HCT116 (cell line): ENCODE results near the gene ABRAXAS1. TPM values are rescaled to one million over a fixed set of nuclear protein-coding genes. Genes with fewer than 3 reads are reported as not detected.
A peak's percentile ranks its signal among the peaks of the same experiment; 100 is the strongest.

Source experiments
- CEBPB ChIP-seq: IDR thresholded peaks from 2 replicates; pipeline ENCODE4 v1.6.1; 2012; ENCODE audit warnings: low read depth
- CTCF ChIP-seq, 3 experiments: fragments of 200-600 bp in 1 of 3; sonication (generic) in 1 of 3; IDR thresholded peaks in 2 of 3; conservative IDR thresholded peaks in 1 of 3; 2 replicates each; pipeline ENCODE4 v1.5.1; 2012 to 2017; ENCODE audit warnings: low read depth in 2 of 3, low read length in 2 of 3, antibody characterized with exemption in 1 of 3, borderline replicate concordance in 1 of 3, control low read depth in 1 of 3, mild to moderate bottlenecking in 1 of 3, mixed read lengths in 1 of 3, mixed run types in 1 of 3, moderate library complexity in 1 of 3; ENCODE audit not compliant: insufficient read depth in 1 of 3
- EZH2phosphoT487 ChIP-seq: fragments of 200-600 bp; IDR thresholded peaks from 2 replicates; pipeline ENCODE4 v1.6.1; 2018; ENCODE audit warnings: antibody characterized with exemption, borderline replicate concordance
- FOSL1 ChIP-seq: IDR thresholded peaks from 2 replicates; pipeline ENCODE4 v1.6.1; 2012; ENCODE audit warnings: low read depth
- JUND ChIP-seq: IDR thresholded peaks from 2 replicates; pipeline ENCODE4 v1.6.1; 2012
- MAX ChIP-seq: IDR thresholded peaks from 2 replicates; pipeline ENCODE4 v1.6.1; 2012
- POLR2AphosphoS5 ChIP-seq: IDR thresholded peaks from 2 replicates; pipeline ENCODE4 v1.6.1; 2011; ENCODE audit warnings: mild to moderate bottlenecking, low read depth, low read length, moderate library complexity
- RAD21 ChIP-seq: IDR thresholded peaks from 2 replicates; pipeline ENCODE4 v1.6.1; 2012; ENCODE audit warnings: low read depth, mild to moderate bottlenecking
- SIN3A ChIP-seq: IDR thresholded peaks from 2 replicates; pipeline ENCODE4 v1.6.1; 2012; ENCODE audit warnings: low read depth
- YY1 ChIP-seq: IDR thresholded peaks from 2 replicates; pipeline ENCODE4 v1.6.1; 2011; ENCODE audit warnings: low read length, low read depth, moderate library complexity, mild to moderate bottlenecking; ENCODE audit not compliant: insufficient replicate concordance; ENCODE audit errors: extremely low read depth
- ZBTB33 ChIP-seq: IDR thresholded peaks from 2 replicates; pipeline ENCODE4 v1.6.1; 2011; ENCODE audit warnings: mild to moderate bottlenecking, low read length, moderate library complexity; ENCODE audit not compliant: insufficient replicate concordance; ENCODE audit errors: extremely low read depth
- ZNF274 ChIP-seq: fragments of 200-500 bp; sonication (Bioruptor generic); IDR thresholded peaks from 2 replicates; pipeline ENCODE4 v1.6.1; 2014; ENCODE audit warnings: mild to moderate bottlenecking, low read depth, low read length, inconsistent platforms
- total RNA-seq: library from RNA; stranded (reverse); gene quantifications from one replicate; pipeline ENCODE4 v1.2.1, GENCODE V29; 2021; ENCODE audit not compliant: unreplicated experiment

Gene ABRAXAS1
- total RNA-seq, 1 experiment from 2014 or later = 23.3 TPM

GRCh38 chr4:83455281-83456183 is 29.4 kb downstream of the ABRAXAS1 start, which contains the start of the genes HELQ and MRPS18C (continued):
- TF ChIP-seq CTCF (IDR thresholded peaks at IDR 0.05 in 2 of 3, conservative IDR thresholded peaks at IDR 0.05 in 1 of 3; ENCODE audit: borderline replicate concordance in 1 of 3, insufficient read depth in 1 of 3, low read depth in 2 of 3, low read length in 2 of 3) (peak in 2 of 3 experiments; percentile 22 to 32; a peak in 3 of 6 replicates), FOSL1 (no peak), POLR2AphosphoS5 (peak; percentile 95), ZBTB33 (peak; percentile 95), ZNF274 (no peak), CEBPB (no peak), RAD21 (no peak), SIN3A (peak; percentile 87), YY1 (peak; percentile 94), MAX (peak; percentile 96), JUND (no peak), EZH2phosphoT487 (no peak)
